GM12891 (cell line): Measurements from ENCODE around the gene FPR1.

ENCODE experiments used
- PAX5 ChIP-seq: IDR thresholded peaks from 2 replicates; pipeline ENCODE4 v1.6.1; 2011; ENCODE audit warnings: low read length, moderate library complexity, mild to moderate bottlenecking; ENCODE audit not compliant: insufficient read depth, severe bottlenecking
- POLR2A ChIP-seq: IDR thresholded peaks from 2 replicates; pipeline ENCODE4 v1.6.1; 2011; ENCODE audit warnings: low read depth, low read length, control low read depth

GRCh38 chr19:51798062-51798461 is 46.4 kb upstream of the FPR1 start:
- TF ChIP-seq POLR2A = no peak
- TF ChIP-seq PAX5 = no peak
